Colonic mucosa (tissue), 4 donors: ENCODE measurements around the gene FJX1. TPM values are rescaled to one million over a fixed set of nuclear protein-coding genes. Genes with fewer than 3 reads are reported as not detected.
"Not testable (repeated sequence)": the region's sequence is repeated elsewhere in the genome, so short reads cannot be mapped to it uniquely, and the experiment has no call there.

Experiments used
- DNase-seq: peaks from one replicate; pipeline ENCODE4 v3.0.0-alpha.2; 2020
- H3K27ac ChIP-seq: fragments of 200-600 bp; one replicate; pipeline ENCODE4 v1.8.0; 2021
- H3K27me3 ChIP-seq: fragments of 200-600 bp; one replicate; pipeline ENCODE4 v1.8.0; 2021
- H3K36me3 ChIP-seq: fragments of 200-600 bp; one replicate; pipeline ENCODE4 v1.8.0; 2021
- H3K4me1 ChIP-seq: fragments of 200-600 bp; one replicate; pipeline ENCODE4 v1.8.0; 2021; ENCODE audit warnings: mild to moderate bottlenecking
- H3K4me3 ChIP-seq: fragments of 200-600 bp; one replicate; pipeline ENCODE4 v1.8.0; 2021
- H3K9ac ChIP-seq, 2 donors: one replicate each; pipeline ENCODE4 v1.7.0; 2013; ENCODE audit warnings: control low read depth in 2 of 2, low read depth in 2 of 2, low read length in 2 of 2
- H3K9me3 ChIP-seq: fragments of 200-600 bp; one replicate; pipeline ENCODE4 v1.8.0; 2021
- intact Hi-C: fragments of 100-400 bp; cut with DNase I; formaldehyde crosslinking; loops from one replicate; pipeline ENCODE4 v1.14.1; 2022
- total RNA-seq, 2 donors: library from RNA; stranded (reverse); fragmentation: NEBNext Ultra II Directional in 1 of 2; extraction: Animal tissue kit (Norgen Biotek cat#: 25700) in 1 of 2; gene quantifications; one replicate each; pipeline ENCODE4 v1.2.1, GENCODE V29; 2021
- TF ChIP-seq, protein P1 (sequence below): fragments of 200-600 bp; IDR thresholded peaks from one replicate; pipeline ENCODE4 v1.8.0; 2022; ENCODE audit warnings: antibody characterized with exemption, mild to moderate bottlenecking
- donor health status: healthy.
- donor health status: DM: no; HTN: no; CAD: no.
- donor health status: DM: no; HTN: no; CAD: no.

FJX1 gene
- total RNA-seq, 2 donors from 2014 or later, result 0.32 to 1.6 TPM

DNA sequence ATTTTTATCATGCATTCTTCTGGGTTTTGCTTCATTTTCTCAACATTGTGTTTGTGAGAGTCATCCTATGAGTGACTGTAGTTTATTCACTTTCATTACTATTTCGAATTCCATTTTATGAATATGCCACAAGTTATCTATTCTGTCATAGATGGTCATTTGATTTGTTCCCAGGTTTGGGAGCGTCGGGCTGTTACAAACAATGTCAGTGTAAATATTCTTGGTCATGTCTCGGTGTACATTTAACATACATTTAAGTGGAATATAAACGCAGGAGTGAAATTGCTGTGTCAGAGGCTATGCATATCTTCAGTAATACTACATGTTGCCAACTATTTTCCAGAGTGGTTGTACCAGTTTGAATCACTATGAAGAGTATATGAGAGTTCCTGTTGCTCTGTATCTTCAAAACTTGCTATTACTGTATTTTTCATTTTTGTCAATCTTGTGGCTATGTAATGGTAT is 46.7 kb downstream of the FJX1 start:
- DNase-seq, result no peak
- intact Hi-C loops, result no loop called here
- Histone ChIP-seq H3K4me1 (peaks cover 3% of the 10 kb centered on the region), H3K27ac (no peak overlapping the region), H3K4me3 (no peak overlapping the region), H3K9me3 (no peaks in the 10 kb centered on the region), H3K27me3 (no peaks in the 10 kb centered on the region), H3K36me3 (no peaks in the 10 kb centered on the region), H3K9ac (no peak overlapping the region)
- TF ChIP-seq, protein P1, sequence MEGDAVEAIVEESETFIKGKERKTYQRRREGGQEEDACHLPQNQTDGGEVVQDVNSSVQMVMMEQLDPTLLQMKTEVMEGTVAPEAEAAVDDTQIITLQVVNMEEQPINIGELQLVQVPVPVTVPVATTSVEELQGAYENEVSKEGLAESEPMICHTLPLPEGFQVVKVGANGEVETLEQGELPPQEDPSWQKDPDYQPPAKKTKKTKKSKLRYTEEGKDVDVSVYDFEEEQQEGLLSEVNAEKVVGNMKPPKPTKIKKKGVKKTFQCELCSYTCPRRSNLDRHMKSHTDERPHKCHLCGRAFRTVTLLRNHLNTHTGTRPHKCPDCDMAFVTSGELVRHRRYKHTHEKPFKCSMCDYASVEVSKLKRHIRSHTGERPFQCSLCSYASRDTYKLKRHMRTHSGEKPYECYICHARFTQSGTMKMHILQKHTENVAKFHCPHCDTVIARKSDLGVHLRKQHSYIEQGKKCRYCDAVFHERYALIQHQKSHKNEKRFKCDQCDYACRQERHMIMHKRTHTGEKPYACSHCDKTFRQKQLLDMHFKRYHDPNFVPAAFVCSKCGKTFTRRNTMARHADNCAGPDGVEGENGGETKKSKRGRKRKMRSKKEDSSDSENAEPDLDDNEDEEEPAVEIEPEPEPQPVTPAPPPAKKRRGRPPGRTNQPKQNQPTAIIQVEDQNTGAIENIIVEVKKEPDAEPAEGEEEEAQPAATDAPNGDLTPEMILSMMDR, result no peak

DNA sequence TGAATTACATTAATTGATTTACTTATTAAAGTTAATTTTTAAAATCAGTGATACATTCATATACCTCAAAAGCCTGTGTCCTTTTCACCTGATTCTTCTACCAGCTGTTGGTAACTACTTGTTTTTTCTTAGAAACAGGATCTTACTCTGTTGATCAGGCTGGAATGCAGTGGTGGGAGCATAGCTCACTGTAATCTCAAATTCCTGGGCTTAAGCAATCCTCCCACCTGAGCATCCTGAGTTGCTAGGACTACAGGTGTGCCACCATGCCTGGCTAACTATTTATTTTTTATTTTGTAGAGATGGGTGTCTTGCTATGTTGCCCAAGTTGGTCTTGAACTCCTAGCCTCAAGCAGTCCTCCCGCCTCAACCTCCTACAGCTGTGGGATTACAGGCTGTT is 49.0 kb downstream of the FJX1 start:
- H3K4me3 ChIP-seq, result no peak overlapping the region
- no peaks in the 10 kb centered on the region for H3K27me3 ChIP-seq
- peaks cover 3% of the 10 kb centered on the region for H3K4me1 ChIP-seq
- H3K9ac ChIP-seq, result no peak overlapping the region
- TF ChIP-seq, protein P1, result no peak
- no peak for DNase-seq
- no peaks in the 10 kb centered on the region for H3K36me3 ChIP-seq
- intact Hi-C loops, result no loop called here
- no peak overlapping the region for H3K27ac ChIP-seq
- H3K9me3 ChIP-seq, result no peaks in the 10 kb centered on the region

DNA sequence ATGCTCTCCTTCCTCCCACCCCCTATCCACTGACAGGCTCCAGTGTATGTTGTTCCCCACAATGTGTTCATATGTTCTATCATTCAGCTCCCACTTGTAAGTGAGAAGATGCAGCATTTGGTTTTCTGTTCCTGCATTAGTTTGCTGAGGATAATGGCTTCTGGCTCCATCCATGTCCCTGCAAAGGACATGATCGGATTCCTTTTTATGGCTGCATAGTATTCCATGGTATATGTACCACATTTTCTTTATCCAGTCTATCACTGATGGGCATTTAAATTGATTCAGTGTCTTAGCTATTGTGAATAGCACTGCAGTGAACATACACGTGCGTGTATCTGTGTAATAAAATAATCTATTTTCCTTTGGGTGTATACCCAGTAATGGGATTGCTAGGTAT is 50.1 kb downstream of the FJX1 start:
- H3K27me3 ChIP-seq, H3K9me3 ChIP-seq, H3K4me3 ChIP-seq, H3K27ac ChIP-seq, H3K4me1 ChIP-seq, DNase-seq, intact Hi-C loops, H3K36me3 ChIP-seq, H3K9ac ChIP-seq: not testable (repeated sequence)

Other genes starting within 250 kb of the FJX1 start
- gene SLC1A2, start 198.9 kb upstream of the FJX1 start, total RNA-seq, result under 1 TPM; 0.10 to 0.13 TPM
- gene PAMR1, start 92.8 kb upstream of the FJX1 start, total RNA-seq, result 1 to 10 TPM; 1.5 to 4.7 TPM
- gene TRIM44, start 44.3 kb downstream of the FJX1 start, total RNA-seq, result 10 to 100 TPM; 38.8 to 47.0 TPM